HG02870 (cell line): ENCODE measurements around the gene PDE3A.
"Not testable (repeated sequence)": the region's sequence is repeated elsewhere in the genome, so short reads cannot be mapped to it uniquely, and the experiment has no call there.

Source experiments
- ATAC-seq: cut with Tn5 transposase; IDR thresholded peaks from one replicate; pipeline ENCODE4 v1.9.1; 2021; ENCODE audit warnings: mild to moderate bottlenecking, moderate library complexity; ENCODE audit not compliant: unreplicated experiment

The PDE3A gene

DNA sequence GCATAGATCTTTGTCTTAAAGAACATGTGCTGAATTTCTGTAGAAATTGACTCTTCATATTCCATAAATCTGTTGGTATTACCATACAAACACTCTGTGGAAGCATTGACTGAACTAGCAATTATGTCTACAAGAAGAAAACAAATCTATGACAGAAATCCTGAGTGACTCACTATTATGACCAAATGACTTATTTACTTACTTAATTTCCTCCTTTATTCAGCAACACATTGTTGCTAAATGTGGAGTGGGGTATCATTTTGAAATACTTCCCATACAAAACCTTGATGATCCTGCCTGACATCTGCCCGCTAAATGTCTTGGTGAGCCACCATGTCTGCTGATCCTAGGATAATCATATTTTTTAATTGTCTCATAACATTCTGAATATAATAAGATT lies 227.7 kb downstream of the PDE3A start:
- no peak for ATAC-seq

DNA sequence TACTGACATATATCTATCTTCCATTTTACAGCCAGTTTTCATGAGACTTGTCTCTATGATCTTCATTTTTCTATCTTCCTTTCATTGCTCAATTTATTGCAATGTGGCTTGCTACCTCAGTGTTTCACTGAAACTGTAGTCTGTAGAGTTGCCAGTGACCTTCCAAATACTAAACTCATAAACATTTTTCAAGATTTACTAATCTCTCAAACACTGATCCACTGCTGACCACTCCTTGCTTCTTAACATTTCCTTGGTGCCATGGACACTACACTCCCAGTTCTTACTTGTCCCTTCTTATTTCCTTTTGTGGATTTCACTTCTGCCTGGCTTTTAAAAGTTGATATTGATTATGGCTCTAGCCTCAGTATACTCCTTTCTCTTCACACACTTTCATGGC lies 231.4 kb downstream of the PDE3A start:
- ATAC-seq, result no peak

DNA sequence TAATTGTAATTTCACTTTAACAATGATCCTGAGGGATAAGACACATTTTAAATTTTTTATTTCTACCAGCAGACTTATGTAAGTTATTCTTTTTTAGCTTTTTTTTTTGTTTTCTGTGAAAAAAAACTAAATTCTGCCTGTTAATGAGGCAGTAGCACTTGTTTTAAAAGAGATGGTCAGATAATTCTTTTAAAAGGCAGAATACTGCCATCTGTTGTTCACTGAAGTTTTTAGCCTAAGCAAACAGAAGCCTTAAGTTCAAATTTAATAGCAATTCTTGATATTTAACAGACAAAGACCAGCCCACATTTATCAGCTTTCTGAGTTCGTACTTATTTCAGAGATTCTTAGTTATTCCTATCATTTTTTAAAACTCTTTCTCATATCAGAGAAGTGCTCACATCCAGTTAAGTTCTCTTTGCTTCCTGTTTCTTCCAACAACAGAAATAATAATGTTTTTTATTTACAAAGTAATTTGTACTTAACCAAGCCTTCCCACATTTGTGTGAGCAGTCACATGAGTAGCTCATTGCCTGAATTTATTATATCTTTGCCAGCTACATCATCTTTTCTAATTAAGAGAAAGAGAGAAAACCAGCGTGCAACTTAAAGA lies 233.4 kb downstream of the PDE3A start:
- no peak for ATAC-seq

DNA sequence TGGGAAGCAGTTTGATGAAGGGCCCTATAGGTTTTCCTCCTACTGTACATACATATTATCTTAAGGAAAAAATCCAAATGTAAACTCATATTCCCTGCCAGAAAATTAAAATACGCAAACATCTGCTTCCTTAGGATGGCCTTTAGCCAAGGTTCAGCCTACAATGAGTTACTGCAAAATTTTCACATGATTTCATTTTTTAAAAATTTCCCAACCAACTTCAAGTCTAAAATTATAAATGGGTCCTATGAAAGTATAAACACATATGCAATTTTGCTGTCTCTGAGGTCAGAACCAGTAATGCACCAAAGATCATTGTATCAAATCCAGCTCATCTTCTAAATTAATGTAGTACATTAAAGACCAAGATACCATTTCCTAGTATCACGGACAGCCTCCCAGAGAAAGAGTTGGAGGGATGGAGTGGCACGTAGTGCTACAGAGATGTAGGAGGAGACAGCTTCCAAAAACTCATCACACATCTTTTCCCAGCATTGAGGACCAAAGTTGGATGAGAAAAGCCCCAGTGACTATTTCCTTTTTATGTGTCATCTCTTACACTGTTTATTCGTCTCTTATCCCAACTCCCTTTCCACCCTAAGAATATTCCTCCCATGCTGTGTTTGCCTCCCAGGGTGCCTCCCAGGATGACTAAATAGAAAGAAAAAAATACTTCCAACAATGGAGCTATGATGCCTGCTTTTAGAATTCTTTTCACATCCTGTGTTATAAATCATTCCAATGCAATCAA lies 234.5 kb downstream of the PDE3A start:
- no peak for ATAC-seq

DNA sequence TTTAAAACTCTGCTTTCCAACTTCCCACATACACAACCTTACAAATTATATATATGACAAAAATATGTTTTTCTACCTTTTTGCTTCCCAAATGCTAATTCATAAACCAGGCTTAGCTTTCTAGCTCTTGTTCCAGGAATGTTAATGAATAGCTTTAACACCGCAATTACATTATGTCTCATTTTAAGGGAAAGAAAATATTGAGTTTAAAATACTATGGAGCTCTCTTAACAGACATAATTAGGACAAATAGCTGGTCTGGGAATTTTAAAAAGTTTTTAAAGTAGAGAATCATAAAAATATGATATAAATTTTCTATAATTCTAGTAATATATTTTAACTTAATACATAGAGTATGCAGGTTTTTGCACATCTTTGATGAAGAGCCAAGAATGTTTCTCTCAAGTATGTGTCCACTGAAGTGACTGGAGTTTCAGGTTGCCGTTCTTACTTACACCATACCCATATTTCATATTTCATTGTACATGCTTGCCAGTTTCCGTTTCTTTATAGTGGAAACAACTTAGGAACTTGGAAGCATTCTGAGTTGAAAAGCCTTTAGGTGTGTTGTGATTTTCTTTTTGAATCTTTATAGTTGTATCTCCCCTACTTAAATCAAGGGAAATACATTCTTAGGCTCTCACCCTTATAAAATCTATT lies 236.2 kb downstream of the PDE3A start:
- ATAC-seq, result no peak

DNA sequence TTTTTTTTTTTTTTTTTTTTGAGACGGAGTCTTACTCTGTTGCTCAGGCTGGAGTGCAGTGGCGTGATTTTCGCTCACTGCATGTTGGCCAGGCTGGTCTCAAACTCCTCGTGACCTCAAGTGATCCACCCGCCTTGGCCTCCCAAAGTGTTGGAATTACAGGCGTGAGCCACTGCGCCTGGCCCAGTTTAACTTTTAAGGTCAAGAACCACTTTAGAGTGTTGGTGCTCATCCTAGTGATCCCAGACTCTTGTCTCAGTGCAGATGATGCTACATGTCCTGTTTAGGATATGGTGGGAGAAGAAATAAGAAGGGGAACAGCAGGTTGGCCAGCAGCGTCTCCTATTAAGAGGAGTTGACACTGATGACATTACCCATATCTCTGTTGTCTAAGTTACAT lies 246.7 kb downstream of the PDE3A start:
- ATAC-seq, result not testable (repeated sequence)

DNA sequence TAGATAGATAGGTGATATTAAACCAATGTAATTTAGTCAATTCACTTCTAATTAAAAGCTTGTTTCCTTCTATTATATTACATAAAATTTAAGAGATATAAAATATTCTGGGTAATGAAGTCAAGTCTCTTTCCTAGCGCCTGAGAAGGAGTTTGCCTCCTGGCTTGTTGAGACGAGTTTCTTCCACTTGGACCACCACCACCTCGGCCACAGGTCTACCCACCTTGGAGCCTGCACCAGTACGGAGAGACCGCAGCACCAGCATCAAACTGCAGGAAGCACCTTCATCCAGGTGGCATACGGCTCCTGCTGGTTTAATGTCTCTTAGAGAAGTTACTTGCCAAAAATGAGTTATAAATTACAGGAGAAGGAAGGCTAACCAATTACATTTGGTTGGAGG lies 247.8 kb downstream of the PDE3A start:
- ATAC-seq, result no peak

DNA sequence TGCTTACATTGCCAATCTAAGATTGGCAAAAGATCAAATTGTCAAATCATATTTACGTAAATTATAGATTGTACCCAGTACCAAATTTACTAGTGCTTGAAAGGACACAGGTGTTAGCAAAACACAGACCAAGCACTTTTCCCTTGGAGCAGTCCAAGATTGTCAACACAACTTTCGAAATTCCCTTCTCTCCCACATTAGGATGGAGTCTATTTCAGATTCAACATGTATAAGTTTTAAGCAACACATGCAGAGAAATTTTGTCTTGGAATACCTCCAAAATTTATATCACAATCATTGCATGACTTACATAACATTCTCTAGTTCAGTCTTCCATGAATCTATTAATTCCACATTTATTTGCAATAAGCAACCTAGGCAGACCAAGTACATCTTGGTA lies 251.9 kb downstream of the PDE3A start:
- no peak for ATAC-seq

DNA sequence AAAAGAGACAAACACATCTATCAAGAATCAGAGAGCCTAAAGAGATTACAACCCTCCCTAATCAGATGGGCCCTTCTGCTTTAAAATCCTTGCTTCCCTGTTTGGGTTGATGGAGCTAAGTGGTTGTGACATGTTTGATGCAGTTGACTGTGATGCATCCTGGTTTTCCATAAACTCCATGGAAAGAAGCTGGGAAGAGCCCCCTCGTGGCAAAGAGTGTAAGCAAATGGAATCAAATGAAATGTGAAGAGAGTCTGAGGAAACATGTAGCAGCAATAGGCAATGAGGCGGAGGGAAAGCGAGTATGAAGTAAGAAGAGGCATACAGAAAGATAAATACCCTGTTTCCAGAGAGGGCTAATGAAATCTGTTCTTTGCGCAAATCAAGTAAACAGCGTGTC lies 256.4 kb downstream of the PDE3A start:
- no peak for ATAC-seq

DNA sequence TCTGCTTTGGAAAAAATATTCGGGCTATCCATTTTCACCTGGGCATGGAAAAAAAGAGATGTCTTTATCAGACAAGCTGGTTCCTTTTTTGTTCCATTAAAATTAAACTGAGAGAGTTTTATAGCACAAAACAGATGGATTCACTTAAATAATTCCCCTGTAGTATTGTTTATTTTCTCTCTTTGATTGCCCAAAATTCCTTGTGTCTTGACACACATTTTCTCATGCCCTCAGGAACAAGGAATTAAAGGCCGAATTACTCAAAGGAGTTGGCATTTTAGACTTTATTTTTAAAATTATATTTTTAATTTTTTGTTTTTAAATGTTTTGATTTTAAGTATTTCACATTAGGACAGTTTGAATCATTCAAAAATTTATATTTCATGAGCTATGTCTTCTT lies 257.2 kb downstream of the PDE3A start:
- ATAC-seq, result no peak

DNA sequence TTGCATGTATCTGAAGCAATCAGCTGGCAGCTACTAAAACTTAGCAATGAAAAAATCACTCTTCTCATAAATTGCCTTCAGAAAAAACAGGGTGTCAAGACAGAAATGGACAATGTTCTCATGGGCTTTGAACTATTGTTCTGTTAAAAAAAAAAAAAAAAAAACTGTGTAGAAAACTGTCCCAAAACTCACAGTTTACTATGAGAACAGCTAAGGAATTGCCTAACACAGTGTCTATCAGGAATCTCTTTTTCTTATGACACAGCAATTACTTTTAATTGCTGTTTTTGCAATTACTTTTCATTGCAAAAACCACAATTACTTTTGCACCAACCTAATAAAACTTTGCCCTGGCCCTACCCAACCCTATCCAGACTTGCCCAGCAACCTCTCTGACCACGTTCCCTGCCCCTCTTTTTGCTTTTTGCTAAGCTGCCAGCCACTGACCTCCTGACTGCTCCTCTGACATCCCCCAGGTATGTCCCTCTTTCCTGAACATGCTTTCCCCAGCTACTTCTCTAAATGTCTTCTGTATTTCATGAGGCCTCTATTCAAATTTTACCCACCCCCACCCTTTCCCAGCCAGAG lies 258.8 kb downstream of the PDE3A start:
- ATAC-seq, result no peak

DNA sequence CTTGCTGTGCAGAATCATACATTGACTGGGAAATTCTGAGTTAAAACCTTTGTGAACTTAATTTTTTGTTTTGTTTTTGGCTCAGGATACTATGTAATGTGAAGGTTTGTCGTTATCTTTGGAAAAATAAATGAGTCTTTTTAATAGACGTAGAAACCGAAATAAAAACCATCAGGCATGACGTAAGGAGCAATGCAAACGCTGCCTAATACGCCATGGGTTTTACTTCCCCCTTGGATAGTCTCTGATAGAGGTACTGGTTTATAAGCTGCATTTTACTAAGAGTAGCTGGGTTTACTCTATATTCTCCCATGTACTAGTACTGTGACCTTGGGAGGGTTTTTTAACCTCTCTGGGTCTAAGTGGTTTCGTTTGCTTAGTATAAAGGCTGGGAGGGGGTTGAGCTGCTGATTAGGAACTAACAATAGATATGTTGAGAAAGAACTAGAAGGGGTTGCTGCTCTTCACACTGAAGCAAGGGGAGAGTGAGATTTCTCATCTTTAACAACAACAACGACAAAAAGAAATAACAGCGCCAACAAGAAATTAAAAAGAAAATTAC lies 260.0 kb downstream of the PDE3A start:
- ATAC-seq, result no peak

DNA sequence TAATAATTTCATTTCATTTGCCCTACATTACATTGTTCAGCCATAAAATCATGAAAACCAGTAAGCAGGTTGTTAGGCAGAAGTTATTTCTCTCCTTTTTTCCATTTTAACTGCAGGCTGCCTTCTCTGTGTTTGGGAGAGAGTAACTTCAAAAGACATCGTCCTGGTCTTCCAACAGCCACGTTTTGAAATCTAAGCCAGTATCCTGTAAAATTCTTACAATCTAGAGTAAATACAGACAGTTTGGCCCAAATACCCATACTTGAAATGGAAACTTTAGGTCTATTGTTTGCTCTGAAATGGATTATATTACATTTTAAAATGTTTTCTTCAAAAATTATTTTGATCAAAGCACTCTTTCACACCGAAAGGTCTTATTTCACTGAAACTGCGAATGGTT lies 260.7 kb downstream of the PDE3A start:
- ATAC-seq, result no peak

DNA sequence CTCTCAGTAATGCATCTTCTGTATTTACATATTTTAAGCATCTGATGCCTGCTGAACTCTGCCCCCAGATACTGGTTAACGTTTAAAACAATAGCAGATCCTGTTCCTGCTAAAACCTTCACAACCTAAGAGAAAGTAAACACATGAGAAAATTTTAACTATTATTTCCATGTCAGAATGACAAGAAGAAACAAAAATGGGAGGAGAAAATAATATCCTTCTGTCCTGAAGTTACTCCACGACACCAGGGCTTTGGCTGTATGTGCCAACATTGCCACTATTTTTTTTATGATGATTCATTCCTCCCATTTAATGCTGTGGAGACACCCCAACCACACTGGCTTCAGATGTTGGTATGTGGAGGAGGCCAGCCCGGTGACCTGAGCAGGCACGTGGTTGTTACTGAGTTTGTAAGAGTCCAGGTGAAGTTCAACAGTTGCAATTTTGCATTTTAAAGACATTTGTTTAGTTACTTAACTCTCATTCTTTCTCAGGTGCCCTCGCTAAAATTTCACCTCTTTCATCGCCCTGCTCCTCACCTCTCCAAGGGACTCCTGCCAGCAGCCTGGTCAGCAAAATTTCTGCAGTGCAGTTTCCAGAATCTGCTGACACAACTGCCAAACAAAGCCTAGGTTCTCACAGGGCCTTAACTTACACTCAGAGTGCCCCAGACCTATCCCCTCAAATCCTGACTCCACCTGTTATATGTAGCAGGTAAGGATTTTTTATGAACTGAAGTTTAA lies 261.2 kb downstream of the PDE3A start:
- ATAC-seq, result no peak

DNA sequence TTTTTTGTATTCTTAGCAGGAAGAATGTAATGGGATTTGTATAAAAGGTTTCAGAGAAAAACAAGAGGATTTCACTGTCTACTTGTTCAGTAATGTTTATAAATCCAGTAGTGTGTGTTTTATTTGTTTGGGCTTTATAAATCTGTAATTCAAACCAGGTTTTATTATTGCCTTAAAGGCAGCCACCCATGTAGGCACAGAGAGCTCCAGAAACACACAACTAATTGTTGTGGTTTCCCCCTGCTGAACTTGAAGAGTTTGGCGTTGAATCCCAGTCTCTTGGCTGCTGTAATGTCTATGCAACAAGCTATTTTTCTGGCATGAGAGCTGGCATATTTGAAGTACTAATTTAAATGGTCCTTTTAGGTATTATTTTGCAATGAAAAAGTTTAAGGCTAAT lies 263.4 kb downstream of the PDE3A start:
- ATAC-seq, result no peak

DNA sequence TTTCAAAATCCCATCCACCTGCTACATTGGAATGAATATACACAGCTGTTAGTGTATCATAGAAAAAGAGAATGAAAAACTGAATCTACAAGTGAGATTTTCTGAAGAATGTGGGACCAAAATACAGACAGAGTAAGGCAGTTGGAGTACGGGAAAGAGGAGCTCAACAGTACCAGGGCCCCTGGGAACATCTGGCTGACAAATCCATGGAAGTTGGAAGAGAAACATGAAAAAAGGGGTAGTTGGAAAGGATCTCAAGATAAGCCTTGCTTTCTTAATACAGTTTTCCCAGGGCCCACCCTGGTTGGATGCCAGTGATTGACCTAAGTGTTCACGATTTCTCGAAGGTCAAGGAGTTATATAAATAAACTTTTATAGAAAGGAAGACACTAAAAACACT lies 272.8 kb downstream of the PDE3A start:
- no peak for ATAC-seq

DNA sequence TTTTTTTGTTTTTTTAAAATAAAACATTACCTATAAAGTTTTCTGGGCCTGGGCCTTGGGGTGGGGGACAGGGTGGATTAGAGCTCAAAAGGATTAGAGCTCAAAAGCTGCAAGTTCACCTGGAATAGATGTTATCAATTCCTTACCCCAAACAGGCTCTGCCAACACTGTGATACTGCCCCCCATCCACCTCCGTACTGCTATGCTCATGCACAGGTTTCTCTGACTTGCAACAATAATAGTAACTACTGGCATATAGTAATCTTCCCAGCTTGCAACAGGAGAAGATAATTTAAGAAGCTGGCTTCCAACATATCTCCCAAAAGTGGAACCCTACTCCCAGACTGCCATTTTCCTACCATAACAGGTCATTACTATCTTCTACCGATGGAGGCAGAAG lies 275.5 kb downstream of the PDE3A start:
- ATAC-seq, result no peak

DNA sequence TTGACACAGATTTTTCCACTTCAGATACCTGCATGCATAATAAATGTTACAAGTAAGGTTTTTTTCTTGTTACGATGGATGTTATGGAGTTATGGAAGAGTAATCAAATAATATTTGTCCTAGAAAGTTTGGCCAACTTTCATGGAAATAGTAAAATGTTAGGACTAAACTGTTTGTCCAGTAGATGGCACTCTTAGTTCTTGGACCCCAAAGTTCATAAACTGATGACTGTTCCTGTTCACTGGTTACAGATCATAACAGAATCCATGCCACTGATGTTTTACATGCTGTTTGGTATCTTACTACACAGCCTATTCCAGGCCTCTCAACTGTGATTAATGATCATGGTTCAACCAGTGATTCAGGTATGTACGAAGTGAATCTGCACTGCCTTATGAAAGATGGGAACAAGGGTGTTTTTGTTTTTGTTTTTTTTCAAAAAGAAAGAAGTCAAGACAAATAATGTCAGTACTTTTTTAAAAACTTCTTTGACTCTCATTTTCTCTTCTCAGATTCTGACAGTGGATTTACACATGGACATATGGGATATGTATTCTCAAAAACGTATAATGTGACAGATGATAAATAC lies 278.0 kb downstream of the PDE3A start:
- ATAC-seq, result no peak

DNA sequence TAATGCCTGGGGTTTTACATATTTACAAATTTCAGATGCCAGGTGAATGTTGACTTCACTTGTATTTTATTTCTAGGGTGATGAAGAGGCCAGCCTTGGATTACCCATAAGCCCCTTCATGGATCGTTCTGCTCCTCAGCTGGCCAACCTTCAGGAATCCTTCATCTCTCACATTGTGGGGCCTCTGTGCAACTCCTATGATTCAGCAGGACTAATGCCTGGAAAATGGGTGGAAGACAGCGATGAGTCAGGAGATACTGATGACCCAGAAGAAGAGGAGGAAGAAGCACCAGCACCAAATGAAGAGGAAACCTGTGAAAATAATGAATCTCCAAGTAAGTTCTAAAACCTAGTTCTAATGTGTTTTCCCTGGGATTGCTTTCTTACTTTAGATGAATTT lies 285.5 kb downstream of the PDE3A start:
- no peak for ATAC-seq

DNA sequence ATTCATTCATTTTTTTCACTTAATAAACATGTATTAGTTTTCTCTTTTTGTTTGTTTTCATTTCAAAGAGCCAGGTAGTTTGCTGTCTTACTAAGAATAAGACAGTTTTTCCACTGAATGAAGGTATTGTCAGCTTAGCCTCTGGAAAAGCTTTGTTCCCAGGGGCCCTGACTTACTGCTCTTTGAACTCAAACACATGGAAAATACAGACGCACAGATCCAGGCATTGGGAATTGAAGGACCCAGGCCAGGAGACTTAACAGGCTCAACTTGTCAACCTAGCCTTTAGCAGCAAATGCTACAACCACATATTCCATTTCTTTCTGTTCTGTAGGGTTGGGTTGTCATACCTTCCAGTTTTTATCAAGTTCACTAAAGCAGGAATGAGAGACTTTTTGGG lies 288.3 kb downstream of the PDE3A start:
- ATAC-seq, result no peak

DNA sequence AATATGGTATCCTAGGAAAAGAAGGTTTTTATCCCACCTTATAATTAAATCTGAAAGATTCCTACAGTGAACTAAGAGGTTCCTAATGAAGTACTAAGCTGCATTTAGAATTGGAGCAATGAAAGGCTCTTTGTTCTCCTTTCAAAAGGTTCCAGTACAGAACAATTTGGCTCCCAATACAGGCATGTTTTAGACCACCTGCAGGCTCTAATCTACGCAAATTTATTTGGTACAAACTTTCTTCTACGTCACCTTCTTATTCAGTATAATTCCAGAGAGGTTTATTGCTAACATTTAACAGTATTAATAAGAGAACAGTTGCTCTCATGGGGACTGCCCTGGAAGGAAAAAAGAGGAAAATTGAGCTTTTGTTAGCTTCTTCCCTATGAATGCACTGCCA lies 289.2 kb downstream of the PDE3A start:
- ATAC-seq, result no peak
